HepG2 (cell line): Measurements from ENCODE around the gene PLXNC1. TPM values are rescaled to one million over a fixed set of nuclear protein-coding genes. Genes with fewer than 3 reads are reported as not detected.

Experiments
- ATAC-seq: fragments of 200-7000 bp; cut with Tn5 transposase; 3 replicates; pipeline ENCODE4 v1.9.1; 2020; ENCODE audit warnings: mild to moderate bottlenecking, moderate library complexity
- BruUV-seq: library from RNA; stranded (reverse); fragments of 400-500 nt; replicated peaks from 2 replicates; lab custom pipeline; 2021; lab: Mats Ljungman, UMichigan
- CTCF ChIA-PET: fragments of 300-600 bp; formaldehyde crosslinking; extraction: SDS; loops from one replicate; lab custom pipeline; 2021; ENCODE audit warnings: low total read pairs, inconsistent platforms, low intra/inter-chr PET ratio; lab: Yijun Ruan, JAX
- POLR2A ChIA-PET: fragments of 350-600 bp; sonication (Branson Sonifier 250); formaldehyde crosslinking; loops from one replicate; lab custom pipeline; 2020; ENCODE audit warnings: antibody characterized with exemption, inconsistent platforms; lab: Yijun Ruan, JAX
- DNase-seq: peaks from one replicate; pipeline ENCODE4 v3.0.0-alpha.2; 2015; ENCODE audit warnings: low spot score
- FAIRE-seq: peaks from 3 replicates; lab custom pipeline; 2011; peaks lifted over from hg19 to GRCh38; lab: Jason Lieb, UNC
- H2AFZ ChIP-seq: one replicate; pipeline ENCODE4 v1.6.1; 2011; ENCODE audit warnings: low read length, inconsistent platforms
- H3K27ac ChIP-seq: fragments of 300-600 bp; 3 replicates; pipeline ENCODE4 v1.8.0; 2011; ENCODE audit warnings: mixed run types, mild to moderate bottlenecking, mixed read lengths, low read length, inconsistent platforms; ENCODE audit not compliant: insufficient read depth; ENCODE audit errors: extremely low read length
- H3K27me3 ChIP-seq, 2 experiments: fragments of 200-600 bp in 1 of 2; 2 replicates in 1 of 2; 3 replicates in 1 of 2; pipeline versions ENCODE4 v1.6.0 to v1.8.0; 2011; ENCODE audit warnings: low read length in 2 of 2, mild to moderate bottlenecking in 2 of 2, moderate library complexity in 2 of 2, inconsistent platforms in 1 of 2; ENCODE audit not compliant: insufficient read depth in 2 of 2, control insufficient read depth in 1 of 2
- H3K36me3 ChIP-seq, 2 experiments: fragments of 200-600 bp in 1 of 2; replicated peaks in 1 of 2; 2 replicates in 1 of 2; 3 replicates in 1 of 2; pipeline versions ENCODE4 v1.5.1 to v1.8.0; 2011; ENCODE audit warnings: low read length in 2 of 2, inconsistent platforms in 1 of 2; ENCODE audit not compliant: insufficient read depth in 2 of 2, control insufficient read depth in 1 of 2
- H3K4me1 ChIP-seq: 2 replicates; pipeline ENCODE4 v1.5.1; 2012; ENCODE audit warnings: low read length, inconsistent platforms; ENCODE audit not compliant: insufficient read depth
- H3K4me2 ChIP-seq: 2 replicates; pipeline ENCODE4 v1.6.0; 2011; ENCODE audit warnings: low read depth, low read length, inconsistent platforms
- H3K4me3 ChIP-seq, 3 experiments: fragments of 200-600 bp in 1 of 3; sonication (generic), shearing (Covaris generic) in 1 of 3; replicated peaks in 1 of 3; 2 replicates each; pipeline ENCODE4 v1.5.1; 2011 to 2016; ENCODE audit warnings: low read length in 3 of 3, inconsistent platforms in 2 of 3, low read depth in 2 of 3, mild to moderate bottlenecking in 2 of 3, control low read depth in 1 of 3, mixed read lengths in 1 of 3; ENCODE audit not compliant: insufficient read depth in 1 of 3
- H3K79me2 ChIP-seq: one replicate; pipeline ENCODE4 v1.6.1; 2011; ENCODE audit warnings: low read length, inconsistent platforms; ENCODE audit not compliant: insufficient read depth
- H3K9ac ChIP-seq: 2 replicates; pipeline ENCODE4 v1.6.0; 2011; ENCODE audit warnings: mild to moderate bottlenecking, low read depth, low read length, inconsistent platforms; ENCODE audit not compliant: insufficient read depth
- H3K9me3 ChIP-seq: 2 replicates; pipeline ENCODE4 v1.5.1; 2012; ENCODE audit warnings: mild to moderate bottlenecking, low read length
- H4K20me1 ChIP-seq: 2 replicates; pipeline ENCODE4 v1.6.0; 2011; ENCODE audit warnings: inconsistent platforms, mild to moderate bottlenecking, low read length, moderate library complexity; ENCODE audit not compliant: insufficient read depth
- KDM5A ChIP-seq: fragments of 200-600 bp; sonication (generic); IDR thresholded peaks from 2 replicates; pipeline ENCODE4 v1.7.0; 2018; ENCODE audit warnings: antibody characterized with exemption, mild to moderate bottlenecking, low read length, borderline replicate concordance
- KLF16 ChIP-seq, 2 experiments: sonication (generic) in 1 of 2; formaldehyde crosslinking in 1 of 2; IDR thresholded peaks; 2 replicates each; pipeline versions ENCODE4 v1.6.1 to v1.8.0; 2016 to 2023; ENCODE audit warnings: missing genetic modification reagents in 2 of 2, missing compliant biosample characterization in 1 of 2
- SIX1 ChIP-seq: sonication (generic); formaldehyde crosslinking; IDR thresholded peaks from 2 replicates; pipeline ENCODE4 v1.4.0; 2020; ENCODE audit warnings: missing genetic modification reagents, borderline replicate concordance
- SRSF1 ChIP-seq: fragments of 200-400 bp; formaldehyde crosslinking; optimal IDR thresholded peaks from 2 replicates; pipeline ENCODE3; 2017; ENCODE audit warnings: mild to moderate bottlenecking, low read depth, low read length, moderate library complexity
- ZNF33A ChIP-seq: sonication (generic); formaldehyde crosslinking; IDR thresholded peaks from 2 replicates; pipeline ENCODE4 v1.5.1; 2020; ENCODE audit warnings: missing genetic modification reagents, mild to moderate bottlenecking, moderate library complexity, borderline replicate concordance
- ZNF552 ChIP-seq: sonication (generic); formaldehyde crosslinking; IDR thresholded peaks from 2 replicates; pipeline ENCODE4 v1.9.0; 2022; ENCODE audit warnings: missing genetic modification reagents, mild to moderate bottlenecking, borderline replicate concordance
- ZNF629 ChIP-seq: sonication (generic); formaldehyde crosslinking; conservative IDR thresholded peaks from 2 replicates; pipeline ENCODE4 v1.5.0; 2020; ENCODE audit warnings: missing genetic modification reagents
- WGBS: methylation state at CpG from one replicate; pipeline ENCODE4 v1.1.6; 2017; ENCODE audit warnings: low lambda C conversion rate; 5-methylcytosine and 5-hydroxymethylcytosine counted together
- in situ Hi-C: cut with HindIII; loops from 2 replicates; pipeline ENCODE4 v1.10.0; 2017; ENCODE audit warnings: low pct_unique_long_range_greater_than_20kb; ENCODE audit not compliant: extremely low pct_ligation_motif_present
- intact Hi-C: fragments of 100-400 bp; cut with micrococcal nuclease; formaldehyde crosslinking; loops from one replicate; pipeline ENCODE4 v1.10.0; 2022; ENCODE audit not compliant: unreplicated experiment
- polyA plus RNA-seq, 8 experiments: library from polyadenylated mRNA; depleted of rRNA in 3 of 8; stranded (reverse) in 7 of 8; unstranded in 1 of 8; fragments of >200 nt; fragmentation: Illumina TruSeq in 4 of 8; extraction: Trizol in 4 of 8; gene quantifications; 2 replicates each; pipeline versions ENCODE4 v1.2.1 to v1.2.3, GENCODE V29; 2011 to 2016; ENCODE audit warnings: low read depth in 4 of 8, missing spikeins in 1 of 8, mixed read lengths in 1 of 8; ENCODE audit not compliant: insufficient read depth in 1 of 8
- total RNA-seq, 5 experiments: library from RNA; depleted of rRNA; stranded (reverse); fragments of >200 nt; fragmentation: Illumina TruSeq; extraction: Trizol; gene quantifications; 2 replicates each; pipeline ENCODE4 v1.2.3, GENCODE V29; 2016; ENCODE audit warnings: low read depth in 1 of 5
- TF ChIP-seq, protein P1 (sequence below): sonication (generic); formaldehyde crosslinking; IDR thresholded peaks from 2 replicates; pipeline ENCODE4 v1.9.0; 2021; ENCODE audit warnings: missing genetic modification reagents, mild to moderate bottlenecking, borderline replicate concordance

PLXNC1 gene
- total and polyA plus RNA-seq, 2 of the 13 experiments (the other 11 are each of a cell fraction or from before 2014, with no cell fraction given) = 6.6 to 11.2 TPM

DNA sequence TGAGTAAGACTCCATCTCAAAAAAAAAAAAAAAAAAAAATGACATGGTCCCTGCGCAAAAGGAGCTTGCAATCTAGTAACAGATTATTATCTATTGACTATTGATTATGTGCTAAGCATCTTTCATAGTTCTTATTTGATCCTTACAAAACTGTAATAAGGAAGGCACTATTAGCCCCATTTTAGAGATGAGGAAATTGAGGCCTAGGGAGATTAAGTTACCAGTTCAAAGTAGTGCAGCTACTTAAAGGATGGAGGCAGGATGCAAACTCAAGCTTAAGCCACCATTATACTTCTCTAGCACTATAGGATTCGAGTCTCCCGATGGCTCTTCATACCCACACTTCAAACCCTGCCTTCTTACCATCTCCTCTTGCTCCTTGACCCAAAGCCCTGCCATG is 31.3 kb downstream of the PLXNC1 start:
- FAIRE-seq = no peak
- no peak for DNase-seq
- TF ChIP-seq ZNF629 = peak; percentile 64
- TF ChIP-seq, protein P1, sequence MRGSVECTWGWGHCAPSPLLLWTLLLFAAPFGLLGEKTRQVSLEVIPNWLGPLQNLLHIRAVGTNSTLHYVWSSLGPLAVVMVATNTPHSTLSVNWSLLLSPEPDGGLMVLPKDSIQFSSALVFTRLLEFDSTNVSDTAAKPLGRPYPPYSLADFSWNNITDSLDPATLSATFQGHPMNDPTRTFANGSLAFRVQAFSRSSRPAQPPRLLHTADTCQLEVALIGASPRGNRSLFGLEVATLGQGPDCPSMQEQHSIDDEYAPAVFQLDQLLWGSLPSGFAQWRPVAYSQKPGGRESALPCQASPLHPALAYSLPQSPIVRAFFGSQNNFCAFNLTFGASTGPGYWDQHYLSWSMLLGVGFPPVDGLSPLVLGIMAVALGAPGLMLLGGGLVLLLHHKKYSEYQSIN (CRISPR knock-in tag) = no peak
- Histone ChIP-seq H3K36me3 (0 out of 5 replicates have a peak, but pooled peaks cover 0 to 1% of the 10 kb centered on the region in 2 experiments), H3K4me1 (peaks cover 62% of the 10 kb centered on the region), H3K4me3 (no peak overlapping the region), H3K9ac (no peak overlapping the region), H4K20me1 (no peaks in the 10 kb centered on the region), H3K27me3 (no peaks in the 10 kb centered on the region), H2AFZ (no peak overlapping the region), H3K9me3 (peaks cover 10% of the 10 kb centered on the region), H3K79me2 (no peaks in the 10 kb centered on the region), H3K27ac (no peak overlapping the region), H3K4me2 (no peak overlapping the region)
- intact Hi-C loops = no loop called here
- 79% methylated on average over 3 of the region's 3 CpGs for WGBS
- ChIA-PET CTCF (no interaction called here), POLR2A (no interaction called here)
- no peak for ATAC-seq
- in situ Hi-C loops = no loop called here
- no TSS peak for BruUV-seq

GRCh38 chr12:94180558-94181296 is 32.4 kb downstream of the PLXNC1 start:
- 0 out of 5 replicates have a peak, but pooled peaks cover 0 to 1% of the 10 kb centered on the region in 2 experiments for H3K36me3 ChIP-seq
- in situ Hi-C loops = no loop called here
- no peak for FAIRE-seq
- H3K9ac ChIP-seq = no peak overlapping the region
- H2AFZ ChIP-seq = no peak overlapping the region
- ChIA-PET POLR2A (no interaction called here), CTCF (no interaction called here)
- intact Hi-C loops = no loop called here
- no peaks in the 10 kb centered on the region for H3K79me2 ChIP-seq
- no peak for ATAC-seq
- no peak overlapping the region for H3K4me2 ChIP-seq
- BruUV-seq = no TSS peak
- H3K4me1 ChIP-seq = peaks cover 69% of the 10 kb centered on the region
- 95% methylated on average over 6 of the region's 6 CpGs for WGBS
- peak; percentile 6 for DNase-seq
- H4K20me1 ChIP-seq = no peaks in the 10 kb centered on the region
- no peaks in the 10 kb centered on the region for H3K27me3 ChIP-seq
- no peak overlapping the region for H3K27ac ChIP-seq
- peaks cover 10% of the 10 kb centered on the region for H3K9me3 ChIP-seq
- H3K4me3 ChIP-seq = no peak overlapping the region
- TF ChIP-seq, protein P1 (CRISPR knock-in tag) = no peak
- TF ChIP-seq SRSF1 (no peak), SIX1 (CRISPR knock-in tag) (no peak), KLF16 (CRISPR knock-in tag; IDR thresholded peaks at IDR 0.05) (no peak), ZNF552 (CRISPR knock-in tag) (no peak), KDM5A (no peak), ZNF33A (CRISPR knock-in tag) (no peak)
